Upper lobe of left lung (tissue), 4 donors: ENCODE data around the gene NAA50.

ENCODE experiments used
- CTCF ChIP-seq, 6 experiments: fragments of 450-650 bp in 4 of 6; fragments of 200-600 bp in 2 of 6; sonication (generic) in 2 of 6; IDR thresholded peaks; one replicate each; pipeline ENCODE4 v1.5.1; 2016 to 2019; ENCODE audit warnings: antibody characterized with exemption in 6 of 6
- POLR2AphosphoS5 ChIP-seq, 2 donors: sonication (generic); formaldehyde crosslinking; IDR thresholded peaks; one replicate each; pipeline ENCODE4 v1.5.1; 2017; ENCODE audit warnings: antibody characterized with exemption in 2 of 2

GRCh38 chr3:113697500-113698090, 48.5 kb downstream of the NAA50 start:
- TF ChIP-seq CTCF (IDR thresholded peaks at IDR 0.05) (no peak), POLR2AphosphoS5 (IDR thresholded peaks at IDR 0.05) (peak in 1 of 2 donors; percentile 5)
